Transverse colon (tissue), 3 donors: Measurements from ENCODE around the gene ZNF862.

Experiments
- EP300 ChIP-seq: sonication (generic); formaldehyde crosslinking; IDR thresholded peaks from one replicate; pipeline ENCODE4 v1.6.1; 2017; ENCODE audit warnings: antibody characterized with exemption, low read depth
- TF ChIP-seq, protein P1 (sequence below), 5 experiments: fragments of 200-600 bp in 3 of 5; fragments of 450-650 bp in 2 of 5; sonication (generic) in 3 of 5; IDR thresholded peaks; 1 replicate in 2 of 5; 2 replicates in 3 of 5; pipeline ENCODE4 v1.5.1; 2016 to 2017; ENCODE audit warnings: antibody characterized with exemption in 5 of 5, inconsistent platforms in 3 of 5, mild to moderate bottlenecking in 2 of 5, moderate library complexity in 1 of 5

DNA sequence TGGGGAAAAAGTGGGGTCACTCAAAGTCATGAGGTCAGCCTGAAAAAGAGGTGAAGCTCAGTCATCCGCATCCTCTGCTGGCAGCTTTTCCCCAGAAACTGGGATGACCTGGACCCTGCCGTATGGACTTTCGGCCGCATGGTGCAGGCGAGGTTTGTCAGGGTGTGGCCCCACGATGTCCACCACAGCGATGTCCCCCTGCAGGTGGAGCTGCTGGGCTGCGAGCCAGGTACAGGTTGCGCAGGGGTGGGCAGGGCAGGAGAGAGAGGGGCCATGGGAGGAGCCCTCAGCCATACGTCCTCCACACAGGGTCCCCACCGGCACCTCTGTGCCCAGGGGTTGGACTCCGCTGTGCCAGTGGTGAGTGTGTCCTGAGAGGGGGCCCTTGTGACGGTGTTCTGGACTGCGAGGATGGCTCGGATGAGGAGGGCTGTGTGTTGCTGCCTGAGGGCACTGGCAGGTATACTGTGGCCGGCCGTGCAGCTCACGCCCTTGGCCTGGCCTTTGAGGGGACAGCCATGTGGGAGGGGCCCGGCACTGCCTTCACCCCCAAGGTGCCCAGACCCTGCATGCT, 41.8 kb upstream of the ZNF862 start:
- TF ChIP-seq, protein P1, sequence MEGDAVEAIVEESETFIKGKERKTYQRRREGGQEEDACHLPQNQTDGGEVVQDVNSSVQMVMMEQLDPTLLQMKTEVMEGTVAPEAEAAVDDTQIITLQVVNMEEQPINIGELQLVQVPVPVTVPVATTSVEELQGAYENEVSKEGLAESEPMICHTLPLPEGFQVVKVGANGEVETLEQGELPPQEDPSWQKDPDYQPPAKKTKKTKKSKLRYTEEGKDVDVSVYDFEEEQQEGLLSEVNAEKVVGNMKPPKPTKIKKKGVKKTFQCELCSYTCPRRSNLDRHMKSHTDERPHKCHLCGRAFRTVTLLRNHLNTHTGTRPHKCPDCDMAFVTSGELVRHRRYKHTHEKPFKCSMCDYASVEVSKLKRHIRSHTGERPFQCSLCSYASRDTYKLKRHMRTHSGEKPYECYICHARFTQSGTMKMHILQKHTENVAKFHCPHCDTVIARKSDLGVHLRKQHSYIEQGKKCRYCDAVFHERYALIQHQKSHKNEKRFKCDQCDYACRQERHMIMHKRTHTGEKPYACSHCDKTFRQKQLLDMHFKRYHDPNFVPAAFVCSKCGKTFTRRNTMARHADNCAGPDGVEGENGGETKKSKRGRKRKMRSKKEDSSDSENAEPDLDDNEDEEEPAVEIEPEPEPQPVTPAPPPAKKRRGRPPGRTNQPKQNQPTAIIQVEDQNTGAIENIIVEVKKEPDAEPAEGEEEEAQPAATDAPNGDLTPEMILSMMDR (IDR thresholded peaks at IDR 0.05), result no peak
- TF ChIP-seq EP300, result no peak
